ENCODE measurements around the gene ABCF2. TPM values are rescaled to one million over a fixed set of nuclear protein-coding genes. Genes with fewer than 3 reads are reported as not detected.

The ABCF2 gene
- 93.5 and 94.6 TPM in 2 replicates for total RNA-seq (2014; rRNA removed; shearing (Covaris generic))
- polyA plus RNA-seq (2015; cell fraction: cytosol; rRNA removed): 92.2 and 107 TPM in 2 replicates
- polyA plus RNA-seq (2015; cell fraction: nucleus; rRNA removed): 77.1 and 83.4 TPM in 2 replicates

DNA sequence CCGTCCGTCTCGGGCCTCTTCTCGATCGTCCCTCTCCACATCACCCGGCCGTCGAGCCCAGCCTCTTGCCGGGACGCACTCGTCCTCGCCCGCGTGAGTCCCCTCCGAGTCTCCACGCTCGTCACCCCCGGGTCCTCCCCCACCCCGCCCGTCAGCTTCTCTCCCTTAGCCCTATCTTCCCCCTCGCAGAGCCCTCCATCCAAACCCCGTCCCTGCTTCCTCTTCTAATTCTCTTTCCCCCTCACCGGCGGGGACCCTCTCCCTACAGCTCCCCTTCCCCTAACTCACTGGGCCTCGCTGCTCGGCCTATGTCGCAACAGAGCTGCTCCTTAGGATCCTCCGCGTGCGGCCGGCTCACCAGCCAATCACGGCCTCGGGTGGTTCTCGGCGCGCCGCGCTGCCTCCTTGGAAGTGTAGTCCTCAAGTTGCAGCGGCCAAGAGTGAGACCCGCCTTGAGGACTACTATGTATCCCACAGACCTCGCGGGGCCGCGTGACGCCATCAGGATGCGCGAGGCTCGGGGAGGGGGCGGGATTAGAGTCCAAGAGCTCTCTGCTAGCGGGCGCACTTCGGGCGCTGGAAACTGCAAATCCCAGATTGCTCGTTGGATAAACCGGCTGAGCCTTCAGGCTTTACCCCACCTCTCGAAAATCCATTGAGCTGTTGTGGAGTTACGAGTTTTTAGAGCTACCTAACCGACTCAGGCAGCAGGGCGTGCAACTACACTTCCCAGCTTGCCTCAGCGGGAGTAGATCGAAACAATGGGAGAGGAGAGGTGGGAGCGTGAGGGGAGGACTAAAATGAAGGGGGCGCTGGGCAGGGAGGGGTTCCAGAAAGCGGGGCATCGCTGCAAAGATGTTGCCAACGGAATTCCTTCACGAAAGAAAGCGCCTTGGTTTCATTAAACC is at the start of gene ABCF2:
Gene ABCF2, minus strand, starts transcription at position 331 of the 908 bp plus-strand sequence. CDS start 747 bp downstream, outside the sequence.
- peak; percentile 100 for DNase-seq (ENCODE audit: low read depth, low spot score)
- in situ Hi-C loops (cut with HindIII; ENCODE audit: low pct_unique_long_range_greater_than_20kb, low sequenced_read_pairs): no loop called here

DNA sequence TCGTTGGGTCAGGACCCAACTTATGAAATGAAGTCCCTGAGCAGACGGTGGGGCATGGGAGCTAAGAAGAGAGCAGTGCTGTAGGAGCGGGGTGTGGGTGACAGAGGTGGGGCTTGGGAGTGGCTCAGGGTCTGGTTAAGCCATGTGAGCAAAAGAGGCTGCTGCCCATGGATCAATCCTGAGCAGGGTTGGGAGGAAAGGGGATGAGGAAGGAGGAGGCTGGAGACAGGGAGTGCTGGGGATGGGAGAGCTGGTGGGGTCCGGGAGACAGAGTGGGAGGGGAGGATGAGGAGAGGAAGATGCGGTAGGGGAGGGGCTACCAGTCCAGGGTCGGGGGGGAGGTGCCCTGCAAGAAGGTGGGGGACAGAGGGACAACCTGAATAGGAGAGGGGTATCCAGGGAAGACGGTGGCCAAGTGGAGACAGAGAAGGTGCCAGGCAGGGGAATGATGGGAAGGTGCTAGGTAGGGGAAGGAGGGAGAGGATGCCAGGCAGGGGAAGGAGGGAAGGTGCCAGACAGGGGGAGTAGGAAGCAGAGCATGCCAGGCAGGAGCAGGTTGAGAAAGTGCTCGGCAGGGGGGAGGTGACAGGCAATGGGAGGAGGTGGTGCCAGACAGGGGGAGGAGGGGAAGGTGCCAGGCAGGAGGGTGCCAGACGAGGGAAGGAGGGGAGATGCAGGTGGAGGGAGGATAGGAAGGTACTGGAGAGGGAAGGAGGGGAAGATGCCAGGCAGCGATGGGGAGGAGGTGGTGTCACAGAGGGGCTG is 49.0 kb upstream of the ABCF2 start:
- no peak for DNase-seq (ENCODE audit: low read depth, low spot score)

DNA sequence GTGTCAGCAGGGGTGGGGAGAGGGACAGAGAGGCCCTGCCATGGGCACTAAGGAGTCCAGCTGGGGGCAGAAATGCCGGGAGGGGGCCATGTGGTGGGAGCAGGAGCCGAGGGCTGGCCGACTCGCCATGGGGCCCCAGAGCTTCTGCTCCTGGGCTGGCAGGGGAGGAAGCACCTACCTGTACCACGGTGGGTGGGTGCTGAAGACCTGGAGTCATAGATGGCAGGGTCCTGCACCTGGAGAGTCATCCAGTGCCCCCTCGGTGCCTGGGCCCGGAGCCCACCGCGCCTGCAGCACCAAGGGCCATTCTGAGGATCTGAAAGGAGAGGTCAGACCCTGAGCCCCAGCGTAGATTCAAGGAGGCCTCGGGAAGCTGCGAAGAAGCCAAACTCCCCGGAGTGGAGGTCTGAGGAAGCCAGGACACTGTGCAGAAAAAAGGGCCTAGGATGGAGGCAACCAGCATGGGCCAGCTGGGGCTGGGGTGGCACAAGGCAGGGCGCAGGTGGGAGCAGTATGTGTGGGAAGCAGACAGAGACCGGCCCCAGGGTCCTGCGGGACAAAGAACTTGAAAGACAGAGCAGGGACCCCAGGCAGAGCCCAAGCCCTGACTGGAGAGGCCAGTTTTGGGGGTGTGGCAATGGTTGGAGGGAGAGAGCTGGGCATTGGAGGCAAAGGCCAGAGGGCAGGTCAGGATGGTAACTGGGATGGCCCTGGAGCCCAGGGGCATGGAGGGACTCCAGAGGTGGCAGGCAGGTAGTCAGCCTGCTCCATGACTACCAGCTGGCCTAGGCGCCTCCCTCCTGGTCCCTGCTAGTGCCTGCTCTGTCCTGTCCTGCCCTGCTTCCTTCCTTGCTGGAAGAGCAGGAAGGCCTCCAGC is 48.2 kb upstream of the ABCF2 start:
- in situ Hi-C loops (cut with HindIII; ENCODE audit: low pct_unique_long_range_greater_than_20kb, low sequenced_read_pairs): no loop called here
- DNase-seq (ENCODE audit: low read depth, low spot score): no peak

More for the DNA sequence above, 49.0 kb upstream of the ABCF2 start:
- in situ Hi-C loops (cut with HindIII; ENCODE audit: low pct_unique_long_range_greater_than_20kb, low sequenced_read_pairs): no loop called here

DNA sequence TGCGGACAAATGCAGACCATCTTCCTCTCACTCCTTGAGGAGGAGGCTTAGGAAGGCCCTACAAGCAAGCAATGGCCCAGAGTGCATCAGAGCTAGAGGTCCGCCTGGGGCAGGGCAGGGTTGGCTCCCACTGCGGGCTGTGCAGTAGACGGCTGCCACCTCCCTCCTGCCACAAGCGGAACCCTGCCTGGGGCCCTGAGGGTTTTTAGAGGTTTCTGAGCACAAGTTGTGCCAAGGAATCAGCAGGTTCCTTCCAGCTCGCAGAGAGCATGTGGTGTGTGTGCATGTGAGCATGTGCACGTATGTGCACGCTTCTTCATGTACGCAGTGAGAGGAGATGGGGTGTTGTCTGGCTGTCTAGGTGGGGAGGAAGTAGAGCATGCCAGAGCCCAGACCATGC is 47.4 kb upstream of the ABCF2 start:
- in situ Hi-C loops (cut with HindIII; ENCODE audit: low pct_unique_long_range_greater_than_20kb, low sequenced_read_pairs): no loop called here
- DNase-seq (ENCODE audit: low read depth, low spot score): no peak

GRCh38 chr7:151273651-151274390 is 46.8 kb upstream of the ABCF2 start:
- in situ Hi-C loops (cut with HindIII; ENCODE audit: low pct_unique_long_range_greater_than_20kb, low sequenced_read_pairs): no loop called here

DNA sequence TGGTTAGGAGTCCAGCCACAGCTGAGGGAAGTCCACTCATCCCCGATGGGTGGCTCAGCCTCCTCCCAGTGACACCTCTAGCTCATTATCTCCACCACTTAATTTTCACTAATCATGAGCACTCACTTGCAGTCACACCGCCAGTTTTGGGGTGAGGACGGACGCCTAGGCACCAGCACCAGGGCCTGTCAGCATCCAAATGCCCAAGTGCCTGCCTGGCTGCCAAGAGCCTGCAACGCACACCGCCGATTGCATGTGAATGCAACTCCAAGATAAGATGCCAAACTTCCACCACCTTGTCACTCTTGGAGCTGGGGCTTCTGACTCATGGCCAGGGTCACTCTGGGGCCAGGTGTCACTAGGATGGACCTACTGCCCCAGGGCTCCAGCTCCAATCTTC is 45.9 kb upstream of the ABCF2 start:
- DNase-seq (ENCODE audit: low read depth, low spot score): no peak
- in situ Hi-C loops (cut with HindIII; ENCODE audit: low pct_unique_long_range_greater_than_20kb, low sequenced_read_pairs): no loop called here

More at GRCh38 chr7:151273651-151274390, 46.8 kb upstream of the ABCF2 start:
- no peak for DNase-seq (ENCODE audit: low read depth, low spot score)

- in situ Hi-C loops (cut with HindIII; ENCODE audit: low pct_unique_long_range_greater_than_20kb, low sequenced_read_pairs): no loop called here
- no peak for DNase-seq (ENCODE audit: low read depth, low spot score)
These were observed 45.4 kb upstream of the ABCF2 start for GRCh38 chr7:151272405-151272804.

GRCh38 chr7:151271699-151272355 is 44.8 kb upstream of the ABCF2 start:
- in situ Hi-C loops (cut with HindIII; ENCODE audit: low pct_unique_long_range_greater_than_20kb, low sequenced_read_pairs): no loop called here
- peak; percentile 51 for DNase-seq (ENCODE audit: low read depth, low spot score)

DNA sequence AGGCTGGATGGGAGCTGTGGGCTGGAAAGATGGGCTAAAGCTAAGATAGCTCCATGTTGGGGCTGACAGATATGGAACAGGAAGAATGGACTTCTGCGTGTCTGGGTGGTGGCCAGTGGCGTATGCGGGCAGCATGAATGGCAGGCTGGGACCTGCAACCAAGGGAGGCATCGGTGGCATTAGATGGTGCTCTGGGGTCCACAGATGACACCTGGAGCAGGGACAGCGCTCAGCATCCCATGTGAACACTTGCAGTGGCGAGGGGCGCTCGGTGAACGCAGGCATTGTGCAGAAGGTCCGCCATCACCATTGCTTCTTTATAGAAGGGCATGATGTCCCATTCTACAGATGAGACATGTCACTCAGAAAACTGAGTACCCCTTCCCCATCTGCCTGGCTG is 42.5 kb upstream of the ABCF2 start:
- in situ Hi-C loops (cut with HindIII; ENCODE audit: low pct_unique_long_range_greater_than_20kb, low sequenced_read_pairs): no loop called here
- DNase-seq (ENCODE audit: low read depth, low spot score): no peak

DNA sequence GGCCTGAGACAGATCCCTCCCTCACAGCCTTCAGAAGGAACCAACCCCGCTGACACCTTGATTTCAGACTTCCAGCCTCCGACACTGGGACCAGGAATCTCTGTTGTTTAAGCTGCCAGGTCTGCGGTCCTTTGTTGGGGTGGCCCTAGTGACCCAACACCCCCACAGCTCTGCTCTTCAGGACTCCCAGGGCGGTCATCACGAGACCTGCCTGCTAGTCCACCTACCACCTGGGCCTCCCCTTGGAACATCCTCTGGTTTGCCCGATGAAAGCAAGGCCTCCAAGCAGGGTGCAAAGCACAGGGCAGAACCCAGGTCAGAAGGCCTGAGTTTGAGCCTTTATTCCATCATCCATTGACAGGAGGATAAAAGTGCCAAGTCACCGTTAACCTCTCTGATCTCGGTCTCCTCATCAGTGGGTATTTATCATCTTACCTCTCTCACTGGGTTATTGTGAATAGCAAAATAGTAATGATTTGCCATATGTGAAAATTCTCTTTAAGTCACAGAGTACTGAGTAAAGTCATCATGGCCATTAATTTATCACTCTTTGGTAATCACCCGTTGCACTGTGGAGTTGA is 38.4 kb upstream of the ABCF2 start:
- in situ Hi-C loops (cut with HindIII; ENCODE audit: low pct_unique_long_range_greater_than_20kb, low sequenced_read_pairs): no loop called here

DNA sequence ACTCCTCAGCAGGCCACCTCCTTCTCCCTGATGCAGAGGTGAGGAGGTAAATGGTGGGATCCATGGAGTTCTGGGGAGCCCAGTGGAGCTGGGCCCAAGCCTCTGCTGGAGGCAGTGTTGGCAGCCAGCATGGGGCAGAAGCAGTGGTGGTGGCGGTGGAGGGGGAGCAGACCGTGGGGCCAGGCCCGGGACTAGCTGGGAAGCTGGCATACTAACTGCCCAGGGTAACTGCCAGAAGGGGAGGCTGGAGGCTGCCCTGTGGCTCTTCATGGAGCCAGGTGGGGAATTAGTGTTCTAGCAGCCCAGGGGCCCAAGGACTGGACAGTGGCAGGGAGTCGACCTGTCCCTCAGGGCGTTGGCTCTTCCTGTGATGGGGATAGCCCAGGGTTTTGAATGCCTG is 37.6 kb upstream of the ABCF2 start:
- no peak for DNase-seq (ENCODE audit: low read depth, low spot score)
- in situ Hi-C loops (cut with HindIII; ENCODE audit: low pct_unique_long_range_greater_than_20kb, low sequenced_read_pairs): no loop called here

More for the DNA sequence above, 38.4 kb upstream of the ABCF2 start:
- DNase-seq (ENCODE audit: low read depth, low spot score): no peak

DNA sequence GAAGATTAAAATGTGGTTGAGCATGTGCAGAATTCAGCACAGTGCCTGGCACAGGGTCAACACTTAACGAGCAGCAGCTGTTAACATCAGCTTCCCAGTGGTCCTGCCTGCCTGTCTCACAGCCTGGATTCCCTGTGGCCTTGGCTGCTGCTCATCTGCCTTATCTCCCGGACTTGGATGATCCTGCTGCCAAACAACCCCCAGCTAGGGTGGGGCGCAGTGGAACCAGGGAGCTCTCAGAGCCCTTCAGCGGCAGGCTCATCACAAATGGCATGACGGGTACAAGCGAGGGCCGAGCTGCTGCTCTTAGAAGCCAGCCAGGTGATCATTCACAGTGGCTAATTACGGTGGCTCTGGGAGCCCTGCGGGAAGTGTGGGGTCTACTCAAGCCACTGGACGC is 34.5 kb upstream of the ABCF2 start:
- no peak for DNase-seq (ENCODE audit: low read depth, low spot score)
- in situ Hi-C loops (cut with HindIII; ENCODE audit: low pct_unique_long_range_greater_than_20kb, low sequenced_read_pairs): no loop called here

DNA sequence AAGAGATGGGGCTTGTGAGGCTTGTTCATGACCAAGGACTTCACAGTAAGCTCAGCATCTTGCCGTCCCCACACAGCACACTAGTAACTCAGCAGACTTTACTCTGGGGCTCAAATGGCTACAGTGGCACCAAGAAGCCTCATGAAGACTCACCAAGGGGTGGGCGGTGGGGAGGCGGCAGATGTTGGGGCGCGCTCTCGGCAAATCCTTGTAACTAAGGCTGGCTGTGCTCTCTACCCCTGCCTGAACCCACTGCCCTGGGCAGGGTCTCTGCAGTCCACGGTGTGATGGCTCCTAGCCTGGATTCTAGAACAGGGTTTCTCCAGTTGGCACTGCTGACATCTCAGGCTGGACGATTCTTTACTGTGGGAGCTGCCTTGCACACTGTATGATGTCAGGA is 33.9 kb upstream of the ABCF2 start:
- in situ Hi-C loops (cut with HindIII; ENCODE audit: low pct_unique_long_range_greater_than_20kb, low sequenced_read_pairs): no loop called here

DNA sequence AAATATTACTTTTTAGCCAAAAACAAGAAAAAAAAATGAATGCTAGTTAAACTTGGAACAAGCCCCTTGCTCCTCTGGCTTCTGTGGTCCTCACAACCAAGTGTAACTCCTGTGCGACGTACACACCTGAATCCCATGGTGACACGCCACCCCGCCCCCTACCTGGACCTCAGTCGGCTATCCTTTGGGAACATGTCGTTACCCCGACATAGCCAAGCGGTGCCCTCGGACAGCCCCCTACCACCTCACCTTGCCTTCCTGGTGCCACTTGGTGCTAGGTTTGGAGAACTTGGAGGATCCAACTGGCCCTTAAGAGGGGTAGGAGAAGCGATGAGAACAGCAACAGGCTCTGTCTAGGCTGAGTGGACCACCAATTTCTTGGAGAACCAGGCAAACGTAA is 33.5 kb upstream of the ABCF2 start:
- in situ Hi-C loops (cut with HindIII; ENCODE audit: low pct_unique_long_range_greater_than_20kb, low sequenced_read_pairs): no loop called here
- DNase-seq (ENCODE audit: low read depth, low spot score): no peak

More for the DNA sequence above, 33.9 kb upstream of the ABCF2 start:
- DNase-seq (ENCODE audit: low read depth, low spot score): no peak

DNA sequence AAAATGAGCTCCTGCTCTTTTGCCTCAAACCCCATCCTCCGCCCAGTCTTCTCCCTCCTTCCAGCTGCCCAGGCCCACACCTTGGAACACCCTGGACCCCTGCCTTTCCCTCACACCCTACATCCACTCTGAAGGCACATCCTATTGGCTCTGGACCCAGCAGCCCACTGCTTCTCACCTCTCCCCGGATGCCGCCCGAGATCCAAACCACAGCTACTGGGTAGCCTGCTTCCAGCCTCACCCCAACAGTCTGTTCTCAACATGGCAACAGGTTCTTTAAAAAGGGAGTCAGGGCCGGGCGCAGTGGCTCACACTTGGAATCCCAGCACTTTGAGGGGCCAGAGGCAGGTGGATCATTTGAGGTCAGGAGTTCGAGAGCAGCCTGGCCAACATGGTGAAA is 31.0 kb upstream of the ABCF2 start:
- in situ Hi-C loops (cut with HindIII; ENCODE audit: low pct_unique_long_range_greater_than_20kb, low sequenced_read_pairs): loop anchor here (10.0 kb wide), 1 partner anchor 47 kb away; no protein-coding TSS in a partner anchor
- DNase-seq (ENCODE audit: low read depth, low spot score): no peak

All from SK-MEL-5 (cell line).